T-helper 22 cell (primary cell): ENCODE data around the gene IGFLR1.
A peak's percentile ranks its signal among the peaks of the same experiment; 100 is the strongest.

Source experiments
- DNase-seq: peaks from one replicate; pipeline ENCODE4 v3.0.0-alpha.2; 2020; ENCODE audit warnings: low read depth

IGFLR1 gene, protein sequence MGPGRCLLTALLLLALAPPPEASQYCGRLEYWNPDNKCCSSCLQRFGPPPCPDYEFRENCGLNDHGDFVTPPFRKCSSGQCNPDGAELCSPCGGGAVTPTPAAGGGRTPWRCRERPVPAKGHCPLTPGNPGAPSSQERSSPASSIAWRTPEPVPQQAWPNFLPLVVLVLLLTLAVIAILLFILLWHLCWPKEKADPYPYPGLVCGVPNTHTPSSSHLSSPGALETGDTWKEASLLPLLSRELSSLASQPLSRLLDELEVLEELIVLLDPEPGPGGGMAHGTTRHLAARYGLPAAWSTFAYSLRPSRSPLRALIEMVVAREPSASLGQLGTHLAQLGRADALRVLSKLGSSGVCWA

DNA sequence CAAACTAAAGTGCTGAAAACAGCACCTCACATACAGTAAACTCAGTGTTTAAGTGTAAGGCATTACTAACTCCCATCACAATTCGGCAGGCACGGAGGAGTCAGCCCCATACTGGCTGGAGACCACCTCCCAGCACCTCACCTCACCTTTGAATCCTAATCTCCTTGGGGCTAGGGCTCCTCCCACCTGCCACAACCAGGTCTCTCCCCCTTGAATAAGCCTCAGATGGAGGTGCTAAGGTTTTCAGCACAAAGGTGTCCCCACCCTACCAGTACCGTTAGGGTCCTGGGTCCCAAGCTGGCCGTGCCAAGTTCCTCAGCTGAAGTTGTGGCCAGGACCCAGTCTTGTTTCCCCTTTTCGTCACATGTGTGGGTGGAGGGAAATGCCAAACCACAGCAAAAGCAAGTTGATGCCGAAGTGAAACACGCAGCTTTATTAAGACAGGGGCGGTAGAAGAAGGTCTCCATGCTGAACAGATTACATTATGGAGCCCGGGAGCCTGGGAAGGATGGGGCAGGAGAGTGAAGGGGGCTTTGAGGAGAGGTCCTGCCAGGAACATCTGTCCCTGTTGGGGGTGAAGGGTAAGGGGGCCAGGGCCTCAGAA lies at the start of gene IGFLR1:
IGFLR1 (minus strand) TSS at position 332 of the 604 bp plus-strand sequence. CDS start 1,272 bp downstream, outside the sequence.
- DNase-seq = peak; percentile 46

GRCh38 chr19:35791814-35792279 lies 49.6 kb upstream of the IGFLR1 start:
- no peak for DNase-seq

GRCh38 chr19:35790981-35791813 lies 48.9 kb upstream of the IGFLR1 start:
- DNase-seq = no peak

- DNase-seq = no peak
Measured at GRCh38 chr19:35789978-35790944, 48.0 kb upstream of the IGFLR1 start.

- no peak for DNase-seq
Measured at GRCh38 chr19:35789195-35789977, 47.1 kb upstream of the IGFLR1 start.

DNA sequence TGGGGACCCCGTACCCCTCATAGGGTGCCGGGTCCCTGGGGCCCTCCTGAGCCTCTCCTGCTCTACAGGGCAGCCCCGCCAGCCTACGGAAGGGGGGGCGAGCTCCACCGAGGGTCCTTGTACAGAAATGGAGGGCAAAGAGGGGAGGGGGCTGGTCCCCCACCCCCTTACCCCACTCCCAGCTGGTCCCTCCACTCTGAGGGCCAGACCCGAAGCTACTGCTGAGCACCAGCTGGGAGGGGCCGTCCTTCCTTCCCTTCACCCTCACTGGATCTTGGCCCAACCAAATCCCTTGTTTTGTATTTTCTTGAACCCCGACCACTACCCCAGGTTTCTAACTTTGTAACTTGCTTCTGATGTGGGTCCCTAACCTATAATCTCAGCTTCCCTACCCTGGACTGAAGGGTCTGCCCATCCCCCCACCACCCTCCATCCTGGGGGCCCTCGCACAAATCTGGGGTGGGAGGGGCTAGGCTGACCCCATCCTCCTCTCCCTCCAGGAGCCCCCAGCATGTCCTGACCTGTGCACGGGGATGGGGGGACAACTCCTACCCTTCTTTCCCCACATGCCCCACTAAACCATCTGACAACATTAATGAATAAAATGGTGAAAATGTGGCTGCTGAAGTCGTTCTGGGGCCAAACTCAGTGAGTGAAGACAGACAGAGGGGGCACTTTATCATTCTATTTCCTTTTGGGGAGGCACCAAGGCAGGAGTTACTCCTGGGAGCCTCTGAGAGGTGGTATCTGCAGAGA lies 46.1 kb upstream of the IGFLR1 start:
- DNase-seq = no peak

DNA sequence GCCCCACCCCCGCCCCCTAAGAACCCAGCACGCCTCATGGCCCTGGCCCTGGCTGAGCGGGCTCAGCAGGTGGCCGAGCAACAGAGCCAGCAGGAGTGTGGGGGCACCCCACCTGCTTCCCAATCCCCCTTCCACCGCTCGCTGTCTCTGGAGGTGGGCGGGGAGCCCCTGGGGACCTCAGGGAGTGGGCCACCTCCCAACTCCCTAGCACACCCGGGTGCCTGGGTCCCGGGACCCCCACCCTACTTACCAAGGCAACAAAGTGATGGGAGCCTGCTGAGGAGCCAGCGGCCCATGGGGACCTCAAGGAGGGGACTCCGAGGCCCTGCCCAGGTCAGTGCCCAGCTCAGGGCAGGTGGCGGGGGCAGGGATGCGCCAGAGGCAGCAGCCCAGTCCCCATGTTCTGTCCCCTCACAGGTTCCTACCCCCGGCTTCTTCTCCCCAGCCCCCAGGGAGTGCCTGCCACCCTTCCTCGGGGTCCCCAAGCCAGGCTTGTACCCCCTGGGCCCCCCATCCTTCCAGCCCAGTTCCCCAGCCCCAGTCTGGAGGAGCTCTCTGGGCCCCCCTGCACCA lies 45.1 kb upstream of the IGFLR1 start:
- no peak for DNase-seq

DNA sequence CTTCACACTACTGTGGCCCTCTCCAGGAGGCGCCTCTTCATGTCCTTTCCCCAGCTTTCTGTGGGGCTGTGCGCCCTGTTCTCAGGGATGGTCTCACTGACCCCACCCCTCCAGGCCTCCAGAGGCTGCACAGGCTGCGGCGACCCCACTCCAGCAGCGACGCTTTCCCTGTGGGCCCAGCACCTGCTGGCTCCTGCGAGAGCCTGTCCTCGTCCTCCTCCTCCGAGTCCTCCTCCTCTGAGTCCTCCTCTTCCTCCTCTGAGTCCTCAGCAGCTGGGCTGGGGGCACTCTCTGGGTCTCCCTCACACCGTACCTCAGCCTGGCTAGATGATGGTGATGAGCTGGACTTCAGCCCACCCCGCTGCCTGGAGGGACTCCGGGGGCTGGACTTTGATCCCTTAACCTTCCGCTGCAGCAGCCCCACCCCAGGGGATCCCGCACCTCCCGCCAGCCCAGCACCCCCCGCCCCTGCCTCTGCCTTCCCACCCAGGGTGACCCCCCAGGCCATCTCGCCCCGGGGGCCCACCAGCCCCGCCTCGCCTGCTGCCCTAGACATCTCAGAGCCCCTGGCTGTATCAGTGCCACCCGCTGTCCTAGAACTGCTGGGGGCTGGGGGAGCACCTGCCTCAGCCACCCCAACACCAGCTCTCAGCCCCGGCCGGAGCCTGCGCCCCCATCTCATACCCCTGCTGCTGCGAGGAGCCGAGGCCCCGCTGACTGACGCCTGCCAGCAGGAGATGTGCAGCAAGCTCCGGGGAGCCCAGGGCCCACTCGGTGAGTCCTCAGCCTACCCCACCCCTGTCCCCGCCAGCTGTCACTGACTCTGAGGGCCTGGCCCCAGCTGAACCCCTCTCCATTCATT lies 44.3 kb upstream of the IGFLR1 start:
- no peak for DNase-seq

DNA sequence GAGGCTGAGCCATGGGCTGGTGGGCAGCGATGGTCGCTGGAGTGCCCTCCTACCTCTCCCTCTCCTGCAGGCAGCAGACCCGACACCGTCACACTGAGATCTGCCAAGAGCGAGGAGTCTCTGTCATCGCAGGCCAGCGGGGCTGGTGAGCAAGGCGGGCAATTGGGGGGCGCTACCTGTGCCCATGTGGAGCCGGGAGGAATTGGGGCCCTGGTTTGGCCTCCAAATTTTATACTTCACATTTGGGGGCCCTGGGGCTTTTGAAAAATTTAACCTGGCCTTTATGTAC lies 43.0 kb upstream of the IGFLR1 start:
- DNase-seq = no peak

DNA sequence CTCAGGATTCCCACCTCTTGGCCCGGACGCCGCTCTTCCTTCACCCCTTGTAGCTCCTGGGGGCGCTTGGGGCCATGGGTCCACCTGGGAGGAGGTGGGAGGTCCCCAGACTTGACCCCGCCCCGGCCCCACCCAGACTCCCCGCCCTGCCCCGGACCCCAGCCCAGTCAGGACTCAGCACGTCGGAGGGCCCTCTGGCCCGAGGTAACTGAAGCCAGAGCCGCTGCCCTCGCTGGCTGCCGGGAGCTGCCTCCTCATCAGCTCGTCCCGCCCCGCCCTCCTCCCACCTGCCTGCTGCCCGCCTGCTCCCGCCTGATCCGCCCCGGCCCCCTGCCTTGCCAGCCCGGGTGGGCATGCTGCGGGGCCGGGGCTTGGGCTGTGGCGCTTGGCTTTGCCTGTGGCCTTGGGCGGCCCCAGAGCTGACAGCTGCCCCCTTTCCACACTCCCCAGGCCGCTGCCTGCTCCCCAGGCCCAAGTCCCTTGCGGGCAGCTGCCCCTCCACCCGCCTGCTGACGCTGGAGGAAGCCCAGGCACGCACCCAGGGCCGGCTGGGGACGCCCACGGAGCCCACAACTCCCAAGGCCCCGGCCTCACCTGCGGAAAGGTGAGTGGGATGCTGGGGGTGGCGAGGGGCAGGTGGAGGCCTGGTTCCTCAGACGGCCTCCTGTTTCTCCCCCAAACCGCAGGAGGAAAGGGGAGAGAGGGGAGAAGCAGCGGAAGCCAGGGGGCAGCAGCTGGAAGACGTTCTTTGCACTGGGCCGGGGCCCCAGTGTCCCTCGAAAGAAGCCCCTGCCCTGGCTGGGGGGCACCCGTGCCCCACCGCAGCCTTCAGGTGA lies 42.5 kb upstream of the IGFLR1 start:
- DNase-seq = no peak

DNA sequence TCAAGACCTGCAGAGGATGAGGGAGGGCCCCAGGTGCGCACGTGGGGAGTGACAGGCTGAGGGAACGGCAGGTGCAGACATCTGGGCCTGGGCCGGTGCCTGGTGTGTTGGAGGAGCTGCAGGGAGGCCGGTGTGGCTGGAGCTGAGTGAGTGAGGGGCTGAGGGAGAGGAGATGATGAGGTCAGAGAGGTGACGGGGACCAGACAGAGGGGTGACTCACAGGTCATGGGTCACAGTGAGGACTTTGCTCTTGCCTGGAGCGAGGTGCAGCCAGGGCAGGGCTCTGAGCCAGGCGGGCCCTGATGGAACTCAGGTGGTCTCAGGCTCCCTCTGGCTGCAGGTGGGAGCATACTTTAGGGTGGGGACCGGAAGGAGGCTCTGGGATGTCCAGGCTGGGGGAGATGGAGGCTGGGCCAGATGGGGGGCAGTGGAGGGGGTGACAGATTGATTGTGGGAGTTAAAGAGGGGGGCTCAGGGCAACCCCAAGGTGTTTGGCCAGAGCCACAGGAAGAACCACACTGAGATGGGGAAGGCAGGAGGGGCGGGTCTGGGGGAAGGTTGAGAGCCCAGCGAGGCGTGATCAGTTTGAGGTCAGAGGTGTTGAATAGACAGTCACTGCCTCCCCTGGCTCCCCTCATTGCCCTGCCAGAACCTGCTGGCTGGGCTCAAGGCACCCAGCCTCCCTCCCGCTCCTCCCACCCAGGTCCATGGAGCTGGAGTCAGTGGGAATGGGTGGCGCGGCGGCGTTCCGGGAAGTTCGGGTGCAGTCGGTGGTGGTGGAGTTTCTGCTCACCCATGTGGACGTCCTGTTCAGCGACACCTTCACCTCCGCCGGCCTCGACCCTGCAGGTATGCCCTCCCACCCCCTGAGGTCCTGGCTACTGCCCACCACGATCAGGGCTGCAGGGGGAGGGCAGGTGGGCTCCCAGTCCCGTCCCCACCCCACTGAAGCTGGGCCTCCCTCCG lies 41.5 kb upstream of the IGFLR1 start:
- no peak for DNase-seq

DNA sequence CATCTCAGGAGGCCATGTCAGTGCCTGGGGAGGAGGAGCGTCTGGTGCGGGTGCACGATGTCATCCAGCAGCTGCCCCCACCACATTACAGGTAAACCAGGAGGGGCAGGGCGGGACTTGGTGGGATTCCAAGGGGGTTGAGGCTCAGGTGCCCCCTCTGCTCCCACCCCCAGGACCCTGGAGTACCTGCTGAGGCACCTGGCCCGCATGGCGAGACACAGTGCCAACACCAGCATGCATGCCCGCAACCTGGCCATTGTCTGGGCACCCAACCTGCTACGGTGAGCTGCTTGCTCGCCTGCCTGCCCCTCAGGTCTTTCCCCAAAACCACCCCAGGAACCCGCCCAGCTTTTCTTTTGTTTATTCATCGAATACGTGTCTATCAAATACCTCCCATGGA lies 40.3 kb upstream of the IGFLR1 start:
- DNase-seq = no peak

- DNase-seq = no peak
Measured at GRCh38 chr19:35781650-35782049, 39.4 kb upstream of the IGFLR1 start.

GRCh38 chr19:35780717-35781116 lies 38.5 kb upstream of the IGFLR1 start:
- DNase-seq = no peak

- no peak for DNase-seq
Measured at GRCh38 chr19:35780058-35780457, 37.8 kb upstream of the IGFLR1 start.

GRCh38 chr19:35779033-35779432 lies 36.8 kb upstream of the IGFLR1 start:
- DNase-seq = no peak

GRCh38 chr19:35777961-35778360 lies 35.7 kb upstream of the IGFLR1 start:
- no peak for DNase-seq
